OCI-LY7 (cell line): ENCODE data around the gene STYXL1.

ENCODE experiments used
- EZH2phosphoT487 ChIP-seq: fragments of 200-600 bp; sonication (generic); IDR thresholded peaks from 2 replicates; pipeline ENCODE4 v1.6.1; 2018; ENCODE audit warnings: low read depth, borderline replicate concordance, mild to moderate bottlenecking, mixed run types, antibody characterized with exemption, low read length, moderate library complexity, mixed read lengths
- TF ChIP-seq, protein P1 (sequence below): fragments of 200-600 bp; sonication (generic); conservative IDR thresholded peaks from 2 replicates; pipeline ENCODE4 v1.5.1; 2014; ENCODE audit warnings: mild to moderate bottlenecking, antibody characterized with exemption, low read length, moderate library complexity, mixed read lengths

- TF ChIP-seq, protein P1, sequence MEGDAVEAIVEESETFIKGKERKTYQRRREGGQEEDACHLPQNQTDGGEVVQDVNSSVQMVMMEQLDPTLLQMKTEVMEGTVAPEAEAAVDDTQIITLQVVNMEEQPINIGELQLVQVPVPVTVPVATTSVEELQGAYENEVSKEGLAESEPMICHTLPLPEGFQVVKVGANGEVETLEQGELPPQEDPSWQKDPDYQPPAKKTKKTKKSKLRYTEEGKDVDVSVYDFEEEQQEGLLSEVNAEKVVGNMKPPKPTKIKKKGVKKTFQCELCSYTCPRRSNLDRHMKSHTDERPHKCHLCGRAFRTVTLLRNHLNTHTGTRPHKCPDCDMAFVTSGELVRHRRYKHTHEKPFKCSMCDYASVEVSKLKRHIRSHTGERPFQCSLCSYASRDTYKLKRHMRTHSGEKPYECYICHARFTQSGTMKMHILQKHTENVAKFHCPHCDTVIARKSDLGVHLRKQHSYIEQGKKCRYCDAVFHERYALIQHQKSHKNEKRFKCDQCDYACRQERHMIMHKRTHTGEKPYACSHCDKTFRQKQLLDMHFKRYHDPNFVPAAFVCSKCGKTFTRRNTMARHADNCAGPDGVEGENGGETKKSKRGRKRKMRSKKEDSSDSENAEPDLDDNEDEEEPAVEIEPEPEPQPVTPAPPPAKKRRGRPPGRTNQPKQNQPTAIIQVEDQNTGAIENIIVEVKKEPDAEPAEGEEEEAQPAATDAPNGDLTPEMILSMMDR, result no peak
- TF ChIP-seq EZH2phosphoT487, result no peak
Observed at GRCh38 chr7:75962607-75963380, 85.0 kb downstream of the STYXL1 start.
